Smooth muscle cell (in vitro differentiated cells): Measurements from ENCODE around the gene KLK14. TPM values are rescaled to one million over a fixed set of nuclear protein-coding genes. Genes with fewer than 3 reads are reported as not detected.

Experiments used
- DNase-seq: peaks from one replicate; lab custom pipeline; 2025; ENCODE audit not compliant: unreplicated experiment; lab: John Stamatoyannopoulos, UW
- H2AFZ ChIP-seq: fragments of 200-600 bp; sonication (generic); 2 replicates; pipeline ENCODE4 v1.6.0; 2016; ENCODE audit warnings: antibody characterized with exemption, low read depth, mild to moderate bottlenecking
- H3F3A ChIP-seq: fragments of 200-600 bp; sonication (generic); 2 replicates; pipeline ENCODE4 v1.6.0; 2017; ENCODE audit warnings: antibody characterized with exemption, low read depth
- H3K27ac ChIP-seq: fragments of 200-600 bp; sonication (generic); 2 replicates; pipeline ENCODE4 v1.5.1; 2016; ENCODE audit warnings: low read depth, mild to moderate bottlenecking
- H3K27me3 ChIP-seq: fragments of 200-600 bp; sonication (generic); 2 replicates; pipeline ENCODE4 v1.6.1; 2016; ENCODE audit warnings: low read depth, mild to moderate bottlenecking
- H3K36me3 ChIP-seq: fragments of 200-600 bp; sonication (generic); 2 replicates; pipeline ENCODE4 v1.5.1; 2016; ENCODE audit warnings: low read depth
- H3K4me1 ChIP-seq: fragments of 200-600 bp; sonication (generic); 2 replicates; pipeline ENCODE4 v1.5.1; 2016; ENCODE audit warnings: low read depth
- H3K4me2 ChIP-seq: fragments of 200-600 bp; sonication (generic); 2 replicates; pipeline ENCODE4 v1.6.0; 2016; ENCODE audit warnings: mild to moderate bottlenecking
- H3K4me3 ChIP-seq: fragments of 200-600 bp; sonication (generic); 2 replicates; pipeline ENCODE4 v1.5.1; 2016; ENCODE audit warnings: mild to moderate bottlenecking
- H3K79me2 ChIP-seq: fragments of 200-600 bp; sonication (generic); 2 replicates; pipeline ENCODE4 v1.6.0; 2016; ENCODE audit warnings: low read depth, mild to moderate bottlenecking
- H3K9ac ChIP-seq: fragments of 200-600 bp; sonication (generic); 2 replicates; pipeline ENCODE4 v1.6.0; 2016; ENCODE audit warnings: low read depth
- H3K9me3 ChIP-seq: fragments of 200-600 bp; sonication (generic); replicated peaks from 2 replicates; pipeline ENCODE4 v1.5.1; 2016; ENCODE audit warnings: low read depth
- H4K20me1 ChIP-seq: fragments of 200-600 bp; sonication (generic); 2 replicates; pipeline ENCODE4 v1.6.0; 2016; ENCODE audit warnings: low read depth
- CTCF ChIP-seq: fragments of 200-600 bp; sonication (generic); IDR thresholded peaks from 2 replicates; pipeline ENCODE4 v1.5.1; 2017; ENCODE audit warnings: borderline replicate concordance, mild to moderate bottlenecking, antibody characterized with exemption; ENCODE audit not compliant: insufficient read depth, poor library complexity, severe bottlenecking
- WGBS: methylation state at CpG from one replicate; pipeline ENCODE4 v1.1.7; 2016; ENCODE audit warnings: low lambda C conversion rate; 5-methylcytosine and 5-hydroxymethylcytosine counted together
- polyA plus RNA-seq: library from polyadenylated mRNA; unstranded; fragments of >200 nt; fragmentation: Nextera tagmentation; extraction: Ambion mirVana; gene quantifications from 2 replicates; pipeline ENCODE4 v1.2.1, GENCODE V29; 2016
- total RNA-seq: library from RNA; depleted of rRNA; stranded (reverse); fragments of >200 nt; gene quantifications from 2 replicates; pipeline ENCODE4 v1.2.3, GENCODE V29; 2014

Gene KLK14
- total and polyA plus RNA-seq, 2 experiments from 2014 or later = 7.7 to 12.3 TPM

- Histone ChIP-seq H2AFZ (no peak overlapping the region), H3K4me1 (no peaks in the 10 kb centered on the region), H3K27me3 (no peaks in the 10 kb centered on the region), H3K27ac (no peak overlapping the region), H3K9ac (no peak overlapping the region), H3K79me2 (no peaks in the 10 kb centered on the region), H4K20me1 (no peaks in the 10 kb centered on the region), H3K4me2 (no peak overlapping the region), H3F3A (no peaks in the 10 kb centered on the region), H3K9me3 (no peaks in the 10 kb centered on the region), H3K36me3 (no peaks in the 10 kb centered on the region), H3K4me3 (no peak overlapping the region)
- WGBS = 81% methylated on average over 4 of the region's 4 CpGs
- no peak for DNase-seq
- no peak for TF ChIP-seq CTCF
Observed at GRCh38 chr19:51071095-51071405, 11.6 kb downstream of the KLK14 start.

- Histone ChIP-seq H4K20me1 (no peaks in the 10 kb centered on the region), H3K79me2 (no peaks in the 10 kb centered on the region), H3K9me3 (no peaks in the 10 kb centered on the region), H3K4me1 (no peaks in the 10 kb centered on the region), H3F3A (no peaks in the 10 kb centered on the region), H3K4me3 (no peak overlapping the region), H3K36me3 (no peaks in the 10 kb centered on the region), H3K9ac (no peak overlapping the region), H3K27ac (no peak overlapping the region), H2AFZ (no peak overlapping the region), H3K27me3 (no peaks in the 10 kb centered on the region), H3K4me2 (no peak overlapping the region)
- DNase-seq = no peak
- TF ChIP-seq CTCF = no peak
- 89% methylated on average over 5 of the region's 5 CpGs for WGBS
Observed at GRCh38 chr19:51070334-51071094, 12.2 kb downstream of the KLK14 start.

GRCh38 chr19:51066393-51067186, 16.1 kb downstream of the KLK14 start:
- no peak for TF ChIP-seq CTCF
- no peak for DNase-seq
- Histone ChIP-seq H3K36me3 (no peaks in the 10 kb centered on the region), H3K27ac (no peak overlapping the region), H3F3A (no peaks in the 10 kb centered on the region), H3K4me2 (no peak overlapping the region), H3K79me2 (no peaks in the 10 kb centered on the region), H3K4me1 (no peaks in the 10 kb centered on the region), H3K27me3 (no peaks in the 10 kb centered on the region), H3K9ac (no peak overlapping the region), H3K4me3 (no peak overlapping the region), H3K9me3 (no peaks in the 10 kb centered on the region), H4K20me1 (no peaks in the 10 kb centered on the region), H2AFZ (no peak overlapping the region)
- 82% methylated on average over 7 of the region's 7 CpGs for WGBS
